Fibroblast of the conjunctiva (primary cell): Measurements from ENCODE around the gene HMCES.

Experiments
- DNase-seq: peaks from one replicate; pipeline ENCODE4 v3.0.0-alpha.2; 2010; ENCODE audit warnings: low read depth

HMCES gene

DNA sequence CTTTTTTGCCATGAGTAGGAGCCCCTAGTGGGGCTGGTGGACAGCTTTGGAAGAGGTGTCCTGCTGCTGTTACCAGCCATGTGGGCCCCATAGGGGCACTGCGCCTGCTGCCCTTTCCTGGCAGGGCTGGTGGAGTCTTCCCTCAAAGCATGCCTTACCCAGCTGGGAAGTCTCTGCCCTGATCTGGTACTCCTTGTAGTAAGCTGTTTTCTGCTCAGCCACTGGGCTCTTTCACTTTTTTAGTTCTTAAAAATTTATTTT is 26.2 kb downstream of the HMCES start:
- DNase-seq, result no peak

DNA sequence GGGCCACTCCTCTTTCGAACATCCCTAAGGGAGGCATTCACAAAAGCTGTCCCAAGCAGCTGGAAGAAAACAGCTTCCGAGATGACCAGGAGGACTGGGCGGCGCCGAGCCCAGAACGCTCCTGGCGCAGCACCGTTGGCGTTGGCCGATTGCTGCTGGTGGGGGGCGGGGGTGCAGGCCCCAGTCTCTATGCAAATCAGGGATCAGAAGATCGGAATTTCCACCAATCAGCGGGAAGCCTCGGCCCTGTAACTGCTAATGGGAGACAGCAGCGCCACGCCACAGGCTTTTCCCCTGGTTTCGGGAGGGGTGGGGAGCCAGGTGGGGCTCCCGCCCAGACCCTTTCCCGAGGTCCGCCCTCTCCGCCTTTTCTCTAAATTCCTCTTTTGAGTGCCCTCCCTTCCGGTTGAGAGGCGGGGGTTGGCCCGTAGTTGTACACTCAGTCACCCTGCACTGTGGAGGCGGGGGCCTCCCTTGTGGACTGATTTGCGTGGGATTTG is 27.0 kb downstream of the HMCES start:
- DNase-seq, result peak; percentile 87

DNA sequence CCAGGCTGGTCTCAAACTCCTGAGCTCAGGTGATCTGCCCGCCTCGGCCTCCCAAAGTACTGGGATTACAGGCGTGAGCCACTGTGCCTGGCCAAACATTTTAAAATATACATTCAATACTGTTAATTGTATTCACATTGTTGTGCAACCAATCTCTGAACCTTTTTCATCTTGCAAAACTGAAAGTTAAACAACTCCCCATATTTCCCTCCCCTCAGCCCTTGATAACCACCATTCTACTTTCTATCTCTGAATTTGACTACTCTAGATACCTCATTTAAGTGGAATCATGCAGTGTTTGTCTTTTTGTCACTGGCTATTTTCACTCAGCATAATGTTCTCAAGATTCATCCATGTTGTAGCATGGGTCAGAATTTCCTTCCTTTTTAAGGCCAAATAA is 30.0 kb downstream of the HMCES start:
- no peak for DNase-seq

- DNase-seq, result no peak
Measured at GRCh38 chr3:129310111-129311011, 31.7 kb downstream of the HMCES start.

DNA sequence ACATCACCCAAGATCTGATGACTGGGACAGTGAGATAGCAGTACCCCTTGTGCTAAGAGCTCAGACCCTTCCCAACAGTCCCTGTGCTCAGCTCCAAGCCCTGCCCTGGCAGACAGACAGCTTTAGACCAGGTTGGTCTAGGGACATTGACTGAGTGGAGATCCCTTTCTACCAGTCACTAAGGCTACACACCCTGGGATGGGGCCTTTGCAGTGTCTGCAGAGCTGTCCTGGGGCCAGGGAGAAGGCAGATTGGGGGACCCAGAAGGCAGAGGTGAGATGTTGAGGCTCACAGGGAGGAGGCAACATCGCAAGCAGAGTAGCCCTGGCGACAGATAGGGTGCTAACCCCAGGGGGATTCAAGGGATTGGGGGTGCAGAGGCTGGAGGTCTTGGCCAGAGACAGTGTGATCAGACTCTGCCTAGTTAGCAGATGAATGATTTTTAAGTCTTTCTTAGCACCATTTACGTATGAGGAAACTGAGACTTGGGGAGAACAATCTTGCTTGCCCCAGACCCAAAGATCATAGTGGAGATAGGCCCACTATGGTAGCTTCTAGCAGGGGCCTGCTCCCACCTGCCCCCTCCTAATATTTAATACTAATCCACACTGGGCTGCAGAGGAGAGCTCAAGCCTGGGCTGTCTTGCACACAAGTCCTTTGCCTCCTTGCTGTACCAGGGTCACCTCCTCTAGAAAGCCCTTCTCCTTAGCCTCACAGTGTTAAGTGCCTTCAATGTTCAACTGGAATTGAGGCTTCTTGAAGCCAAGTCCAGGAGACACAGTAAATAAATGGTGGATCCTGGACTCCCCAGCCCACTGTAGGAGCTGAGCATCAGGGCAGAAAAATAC is 32.6 kb downstream of the HMCES start:
- DNase-seq, result no peak

GRCh38 chr3:129312021-129312639 is 33.5 kb downstream of the HMCES start:
- DNase-seq, result no peak

DNA sequence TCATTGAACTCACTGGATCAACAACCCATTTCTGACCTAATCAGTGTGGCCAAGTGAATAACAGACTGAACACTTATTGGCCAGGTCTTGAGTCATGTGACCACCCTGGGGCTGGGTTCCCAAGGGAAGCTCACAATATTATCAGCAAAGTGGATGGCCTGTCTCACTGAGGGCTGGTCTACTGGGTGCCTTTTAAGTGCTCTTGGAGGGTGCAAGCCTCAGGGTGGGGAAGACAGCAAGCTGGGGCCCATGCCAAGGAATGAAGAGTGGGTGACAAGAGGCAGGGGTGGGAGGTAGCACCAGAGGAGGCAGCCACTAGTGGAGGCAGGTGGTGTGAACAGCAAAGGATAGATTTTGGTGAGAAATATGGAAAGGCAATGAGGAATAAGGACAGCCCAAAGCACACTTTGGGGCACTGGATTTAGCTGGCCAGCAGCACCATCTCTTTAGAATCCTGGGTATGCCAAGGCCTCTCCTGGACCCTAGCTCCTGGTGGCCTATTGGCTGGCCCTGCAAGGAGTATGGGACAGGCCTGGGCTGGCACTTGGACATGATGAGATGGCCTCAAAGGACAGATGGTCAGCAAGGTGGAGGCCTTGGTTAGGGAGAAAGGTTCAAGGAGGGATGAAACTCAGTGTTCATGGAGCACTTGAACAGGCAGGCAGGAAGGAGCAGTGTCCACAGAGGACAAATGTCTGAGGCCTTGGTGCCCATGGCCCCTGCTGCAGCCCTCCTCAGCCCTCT is 34.2 kb downstream of the HMCES start:
- no peak for DNase-seq

DNA sequence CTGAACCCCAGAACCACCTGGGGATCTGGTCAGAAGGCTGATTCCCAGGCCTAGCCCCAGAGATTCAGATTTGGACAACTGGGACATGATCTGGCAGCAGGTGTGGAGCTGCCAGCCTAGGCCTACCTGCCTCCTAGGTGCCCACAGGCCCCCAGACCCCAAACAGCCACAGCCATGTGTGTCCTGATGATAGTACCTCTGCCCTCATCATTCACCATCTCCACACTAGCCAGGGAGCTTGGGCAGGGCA is 34.7 kb downstream of the HMCES start:
- no peak for DNase-seq

DNA sequence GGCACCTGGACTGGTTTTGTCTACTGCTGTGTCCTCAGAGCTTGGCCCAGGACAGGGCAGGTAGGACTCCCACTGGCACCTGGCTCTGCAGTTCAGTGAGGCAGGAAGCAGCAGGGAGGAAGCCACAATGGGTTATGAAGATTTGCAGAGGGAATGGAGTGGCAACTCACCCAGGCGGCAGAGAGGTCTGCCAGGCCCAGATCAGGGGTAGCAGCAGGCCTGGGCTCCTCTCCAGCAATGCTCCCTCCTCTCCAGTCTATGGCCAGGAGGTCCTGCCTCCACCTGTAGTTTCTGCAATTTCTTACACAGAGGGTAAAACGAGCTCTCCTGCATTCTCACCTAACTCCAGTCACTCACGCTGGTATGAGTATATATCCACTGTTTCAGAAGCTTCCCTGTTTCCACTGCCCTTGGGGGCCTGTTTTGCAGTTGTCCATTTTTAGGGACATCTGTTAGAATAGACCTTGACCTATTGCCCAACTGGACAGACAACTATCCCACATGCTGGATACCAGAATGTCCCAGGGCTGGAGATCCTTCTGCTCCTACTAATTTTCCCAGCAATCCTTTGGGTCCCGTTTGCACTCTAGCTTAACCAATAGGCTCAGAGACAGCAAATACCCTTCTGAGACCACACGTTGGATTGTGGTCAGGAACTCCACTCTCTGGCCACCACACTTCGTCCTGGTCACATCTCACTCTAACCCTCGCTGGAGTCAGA is 35.2 kb downstream of the HMCES start:
- DNase-seq, result no peak

- DNase-seq, result peak; percentile 91
Measured at GRCh38 chr3:129314386-129315222, 35.9 kb downstream of the HMCES start.

GRCh38 chr3:129315223-129315997 is 36.7 kb downstream of the HMCES start:
- DNase-seq, result no peak

- DNase-seq, result no peak
Measured at GRCh38 chr3:129315998-129316247, 37.3 kb downstream of the HMCES start.

GRCh38 chr3:129316248-129317013 is 37.8 kb downstream of the HMCES start:
- DNase-seq, result no peak

DNA sequence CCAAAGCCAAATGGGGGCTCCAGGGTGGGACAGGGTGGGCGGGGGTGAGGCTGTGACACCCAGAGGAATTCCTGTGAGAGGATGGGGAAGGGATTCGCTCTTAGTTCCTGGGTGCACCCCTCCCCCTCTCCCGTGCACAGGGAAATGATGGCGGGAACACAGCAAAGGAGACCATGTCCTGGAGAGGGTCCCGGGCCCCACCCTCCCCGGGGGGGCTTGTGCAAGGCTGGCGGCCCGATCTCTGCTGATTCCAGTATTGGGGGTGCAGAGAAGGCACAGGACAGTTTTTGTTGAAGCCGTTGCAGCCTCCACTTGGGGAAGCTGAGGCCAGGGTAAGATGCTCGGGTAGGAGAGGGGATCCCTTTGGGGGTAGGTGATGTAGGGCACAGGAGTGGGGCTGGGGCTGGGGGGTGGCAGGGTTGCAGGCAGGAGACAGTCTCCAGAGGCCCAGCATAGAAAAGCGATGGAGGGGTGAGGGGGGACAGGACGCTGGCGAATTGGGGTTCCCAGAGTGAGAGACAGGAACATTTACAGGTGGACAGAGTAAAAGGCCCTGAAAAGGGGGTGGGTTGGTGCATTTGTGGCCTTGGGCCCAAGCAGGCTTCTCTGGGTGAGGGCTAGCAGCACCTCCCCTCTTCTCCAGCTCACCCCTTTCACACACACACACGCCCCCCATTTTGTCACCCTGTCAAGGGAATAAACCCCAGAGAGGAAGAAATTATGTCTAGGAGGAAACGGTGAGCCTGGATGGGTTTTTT is 38.5 kb downstream of the HMCES start:
- no peak for DNase-seq

- DNase-seq, result no peak
Measured at GRCh38 chr3:129317848-129318247, 39.2 kb downstream of the HMCES start.

- no peak for DNase-seq
Measured at GRCh38 chr3:129318921-129319320, 40.3 kb downstream of the HMCES start.

DNA sequence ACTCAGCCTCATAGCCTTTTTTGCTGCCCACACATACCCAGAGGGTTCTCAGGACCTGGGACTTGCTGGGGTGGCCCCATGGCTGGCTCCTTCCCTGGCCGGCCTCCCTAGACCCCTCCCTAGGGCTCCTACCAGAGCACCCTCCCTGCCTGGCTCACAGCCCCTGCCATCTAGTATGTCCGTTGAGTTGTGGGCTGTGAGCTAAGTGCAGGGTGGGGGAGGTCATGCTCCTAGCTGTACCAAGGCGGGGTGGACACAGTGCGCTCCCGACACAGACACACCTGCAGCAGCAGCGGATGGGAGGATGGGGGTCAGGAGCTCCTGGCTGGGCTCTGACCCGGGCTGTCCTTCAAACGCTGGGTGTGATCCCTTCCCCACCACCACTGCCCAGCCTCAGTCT is 41.6 kb downstream of the HMCES start:
- no peak for DNase-seq

DNA sequence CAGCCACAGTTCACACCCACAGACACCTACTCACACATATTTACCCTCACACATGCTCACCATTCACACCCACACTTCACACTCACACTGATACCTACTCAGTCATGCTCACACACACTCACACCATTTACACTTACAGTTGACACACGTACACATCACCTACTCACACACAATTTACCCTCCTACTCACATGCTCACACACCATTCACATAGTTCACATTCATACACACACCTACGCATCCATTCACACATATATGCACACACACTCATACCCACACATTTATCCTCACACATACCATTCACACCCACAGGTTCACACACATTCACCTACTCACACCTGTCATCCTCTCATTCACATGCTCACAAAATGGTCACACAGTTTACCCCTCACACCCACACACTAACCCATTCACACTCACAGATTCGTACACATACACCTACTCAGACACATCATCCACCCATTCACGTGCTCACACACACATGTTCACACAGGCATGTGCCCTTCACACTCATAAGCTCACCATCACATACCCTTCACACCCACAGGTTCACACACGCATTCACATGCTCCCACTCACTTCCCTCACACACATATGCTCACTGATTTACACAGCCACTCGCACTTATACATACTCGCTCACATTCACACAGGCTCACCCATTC is 42.3 kb downstream of the HMCES start:
- DNase-seq, result no peak
